Transverse colon (tissue), 4 donors: ENCODE measurements around the gene LYZ. TPM values are rescaled to one million over a fixed set of nuclear protein-coding genes. Genes with fewer than 3 reads are reported as not detected.

ENCODE experiments used
- DNase-seq: peaks from one replicate; pipeline ENCODE4 v3.0.0-alpha.2; 2019
- H3K27ac ChIP-seq, 4 donors: fragments of 200-600 bp; sonication (generic); 2 replicates each; pipeline ENCODE4 v1.5.1; 2016 to 2018; ENCODE audit warnings: inconsistent platforms in 4 of 4
- H3K27me3 ChIP-seq: fragments of 200-600 bp; sonication (generic); 2 replicates; pipeline ENCODE4 v1.5.1; 2017; ENCODE audit warnings: inconsistent platforms
- H3K36me3 ChIP-seq, 4 donors: fragments of 200-600 bp; sonication (generic); 2 replicates each; pipeline ENCODE4 v1.5.1; 2017 to 2019; ENCODE audit warnings: inconsistent platforms in 4 of 4
- H3K4me1 ChIP-seq, 4 donors: fragments of 200-600 bp; sonication (generic); 2 replicates each; pipeline ENCODE4 v1.5.1; 2017 to 2020; ENCODE audit warnings: inconsistent platforms in 4 of 4
- H3K4me3 ChIP-seq, 4 donors: fragments of 200-600 bp; sonication (generic); 1 replicate in 1 of 4; 2 replicates in 3 of 4; pipeline versions ENCODE4 v1.5.1 to v1.6.1; 2017 to 2019; ENCODE audit warnings: inconsistent platforms in 4 of 4
- H3K9me3 ChIP-seq, 2 donors: fragments of 200-600 bp; sonication (generic); 2 replicates each; pipeline ENCODE4 v1.5.1; 2017 to 2019; ENCODE audit warnings: inconsistent platforms in 2 of 2
- EP300 ChIP-seq: sonication (generic); formaldehyde crosslinking; IDR thresholded peaks from one replicate; pipeline ENCODE4 v1.6.1; 2017; ENCODE audit warnings: antibody characterized with exemption, low read depth
- POLR2A ChIP-seq: fragments of 450-650 bp; IDR thresholded peaks from one replicate; pipeline ENCODE4 v1.6.1; 2016; ENCODE audit warnings: antibody characterized with exemption, mild to moderate bottlenecking, moderate library complexity
- POLR2AphosphoS5 ChIP-seq, 3 donors: sonication (generic); formaldehyde crosslinking; IDR thresholded peaks; one replicate each; pipeline ENCODE4 v1.6.1; 2016; ENCODE audit warnings: antibody characterized with exemption in 3 of 3
- WGBS, 2 donors: methylation state at CpG; one replicate each; pipeline ENCODE4 v1.1.5; 2018; ENCODE audit warnings: low coverage in 1 of 2; 5-methylcytosine and 5-hydroxymethylcytosine counted together
- in situ Hi-C, 4 donors: fragments of 200-750 bp; cut with MboI; loops; one replicate each; pipeline versions ENCODE4 v1.15.0 to v1.15.1; 2017; ENCODE audit warnings: low sequenced_read_pairs in 3 of 4, low pct_ligation_motif_present in 1 of 4, low pct_unique_long_range_greater_than_20kb in 1 of 4
- intact Hi-C: fragments of 100-400 bp; cut with DNase I; formaldehyde crosslinking; loops from one replicate; pipeline ENCODE4 v1.15.1; 2023; ENCODE audit warnings: low total_unique reads
- total RNA-seq, 4 donors: library from RNA; depleted of rRNA; stranded (reverse); fragments of >200 nt; gene quantifications; one replicate each; pipeline ENCODE4 v1.1.0, GENCODE V29; 2016
- TF ChIP-seq, protein P1 (sequence below), 5 experiments: fragments of 200-600 bp in 3 of 5; fragments of 450-650 bp in 2 of 5; sonication (generic) in 3 of 5; IDR thresholded peaks; 1 replicate in 2 of 5; 2 replicates in 3 of 5; pipeline ENCODE4 v1.5.1; 2016 to 2017; ENCODE audit warnings: antibody characterized with exemption in 5 of 5, inconsistent platforms in 3 of 5, mild to moderate bottlenecking in 2 of 5, moderate library complexity in 1 of 5

LYZ gene
- total RNA-seq, 4 donors from 2014 or later = 2.0 to 43.0 (median 25.3) TPM

DNA sequence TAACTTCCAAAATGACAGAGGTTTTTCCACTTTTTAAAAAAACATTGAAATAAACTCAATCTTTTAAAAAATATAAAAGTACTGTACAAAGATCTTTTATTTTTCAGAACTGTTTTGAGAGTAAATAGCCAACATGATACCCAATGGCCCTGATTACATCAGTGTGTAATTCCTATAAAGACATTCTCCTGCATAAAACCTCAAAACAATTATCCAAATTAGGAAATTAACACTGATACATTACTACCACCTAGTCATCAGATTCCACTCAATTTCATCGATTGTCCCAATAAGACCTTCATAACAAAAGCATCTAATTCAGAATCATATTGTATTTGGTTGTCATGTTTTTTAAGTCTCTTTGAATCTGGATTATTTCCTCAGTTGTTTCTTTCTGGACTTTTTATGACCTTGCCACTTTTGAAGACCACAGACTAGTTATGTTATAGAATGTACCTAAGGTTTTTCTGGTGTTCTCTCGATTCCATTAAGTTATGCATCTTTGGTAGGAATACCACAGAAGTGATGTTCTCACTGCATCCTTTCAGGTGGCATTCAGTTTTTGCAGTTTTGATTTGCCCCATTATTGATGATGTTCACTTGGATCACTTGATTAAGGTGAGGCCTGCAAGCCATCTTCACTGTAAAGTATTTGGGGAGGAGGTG, 7.3 kb downstream of the LYZ start:
- TF ChIP-seq POLR2AphosphoS5 (IDR thresholded peaks at IDR 0.05) (no peak), POLR2A (no peak), EP300 (no peak)
- TF ChIP-seq, protein P1, sequence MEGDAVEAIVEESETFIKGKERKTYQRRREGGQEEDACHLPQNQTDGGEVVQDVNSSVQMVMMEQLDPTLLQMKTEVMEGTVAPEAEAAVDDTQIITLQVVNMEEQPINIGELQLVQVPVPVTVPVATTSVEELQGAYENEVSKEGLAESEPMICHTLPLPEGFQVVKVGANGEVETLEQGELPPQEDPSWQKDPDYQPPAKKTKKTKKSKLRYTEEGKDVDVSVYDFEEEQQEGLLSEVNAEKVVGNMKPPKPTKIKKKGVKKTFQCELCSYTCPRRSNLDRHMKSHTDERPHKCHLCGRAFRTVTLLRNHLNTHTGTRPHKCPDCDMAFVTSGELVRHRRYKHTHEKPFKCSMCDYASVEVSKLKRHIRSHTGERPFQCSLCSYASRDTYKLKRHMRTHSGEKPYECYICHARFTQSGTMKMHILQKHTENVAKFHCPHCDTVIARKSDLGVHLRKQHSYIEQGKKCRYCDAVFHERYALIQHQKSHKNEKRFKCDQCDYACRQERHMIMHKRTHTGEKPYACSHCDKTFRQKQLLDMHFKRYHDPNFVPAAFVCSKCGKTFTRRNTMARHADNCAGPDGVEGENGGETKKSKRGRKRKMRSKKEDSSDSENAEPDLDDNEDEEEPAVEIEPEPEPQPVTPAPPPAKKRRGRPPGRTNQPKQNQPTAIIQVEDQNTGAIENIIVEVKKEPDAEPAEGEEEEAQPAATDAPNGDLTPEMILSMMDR (IDR thresholded peaks at IDR 0.05) = no peak
- DNase-seq = no peak
- in situ Hi-C loops = loop anchor here in 1 of 4 donors (10.0 to 25.0 kb wide), 2 partner anchors 207 to 279 kb away; no protein-coding TSS in a partner anchor
- Histone ChIP-seq H3K9me3 (no peaks in the 10 kb centered on the region), H3K4me1 (peaks cover 2 to 20% (median 10%) of the 10 kb centered on the region in 4 donors), H3K27ac (no peak overlapping the region), H3K36me3 (no peaks in the 10 kb centered on the region), H3K4me3 (no peak overlapping the region), H3K27me3 (no peaks in the 10 kb centered on the region)
- 82 to 90% methylated on average over 2 of the region's 2 CpGs for WGBS, 2 donors
- intact Hi-C loops = loop anchor here (5.0 to 10.0 kb wide), 2 partner anchors 229 to 282 kb away; partner anchors contain the start of gene CCT2

DNA sequence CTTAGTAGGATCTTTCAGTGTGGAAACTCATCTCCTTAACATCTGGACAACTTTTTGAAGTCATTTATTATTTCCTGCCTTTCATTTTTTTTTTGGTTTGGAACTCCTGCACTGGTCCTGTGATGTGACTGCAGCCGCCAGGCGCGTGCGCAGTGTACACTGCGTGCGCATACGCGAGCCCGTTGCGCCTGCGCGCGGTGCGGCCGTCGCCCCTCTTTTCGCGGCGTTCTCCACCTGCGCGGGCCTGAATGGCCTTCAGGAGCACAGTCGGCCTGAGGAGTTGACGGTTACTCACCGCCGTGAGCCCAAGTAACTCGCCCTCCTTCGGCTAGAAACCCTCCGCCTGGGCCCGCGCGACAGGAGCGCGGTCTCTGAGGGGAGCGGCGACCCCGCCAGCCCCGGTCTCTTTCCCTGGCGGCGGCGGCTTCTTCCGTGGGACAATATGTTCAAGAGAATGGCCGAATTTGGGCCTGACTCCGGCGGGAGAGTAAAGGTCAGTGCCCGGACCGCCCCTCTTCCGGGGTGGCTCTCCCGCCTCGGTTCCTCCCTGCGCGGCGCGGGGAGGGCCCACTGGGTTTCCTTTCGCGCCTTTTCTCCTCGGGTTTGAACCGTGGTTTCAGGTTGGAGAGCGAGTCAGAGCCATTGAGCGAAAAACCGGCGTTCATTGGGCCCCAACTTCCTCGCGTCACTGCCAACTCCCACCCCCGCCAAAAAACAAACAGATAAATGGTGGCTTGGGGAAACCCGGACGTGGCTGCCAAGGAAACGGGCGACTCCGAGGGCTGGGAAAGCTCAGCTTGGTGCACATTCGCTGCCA, 11.6 kb downstream of the LYZ start, which contains the start of gene YEATS4:
Gene YEATS4 (plus strand): TSS at position 213 of the 817 bp plus-strand sequence. CDS start 230 bp downstream, at position 443.
- peak within 1 kb of the TSS; percentile 73 to 93 (median 87) for H3K4me3 ChIP-seq
- H3K36me3 ChIP-seq = no peaks in the 10 kb centered on the region
- DNase-seq = peak; percentile 88
- 1% methylated on average over 49 of the region's 70 CpGs; no CpG with 5 or more reads in 1 of the 2 donors for WGBS, 2 donors
- in situ Hi-C loops (loop anchor here in 1 of 4 donors (10.0 to 25.0 kb wide), 2 partner anchors 203 to 275 kb away; no protein-coding TSS in a partner anchor), intact Hi-C loops (loop anchor here (5.0 to 10.0 kb wide), 2 partner anchors 225 to 278 kb away; partner anchors contain the start of gene CCT2)
- no peaks in the 10 kb centered on the region for H3K27me3 ChIP-seq
- H3K9me3 ChIP-seq = no peaks in the 10 kb centered on the region
- H3K27ac ChIP-seq = peak within 1 kb of the TSS; percentile 97 to 99 (median 98)
- peaks cover 4 to 25% (median 14%) of the 10 kb centered on the region in 4 donors for H3K4me1 ChIP-seq
- TF ChIP-seq POLR2A (peak; percentile 78), POLR2AphosphoS5 (IDR thresholded peaks at IDR 0.05) (peak; percentile 58 to 80 (median 64)), EP300 (no peak)
- TF ChIP-seq, protein P1 (IDR thresholded peaks at IDR 0.05) = peak in 2 of 5 experiments; percentile 6 to 20

DNA sequence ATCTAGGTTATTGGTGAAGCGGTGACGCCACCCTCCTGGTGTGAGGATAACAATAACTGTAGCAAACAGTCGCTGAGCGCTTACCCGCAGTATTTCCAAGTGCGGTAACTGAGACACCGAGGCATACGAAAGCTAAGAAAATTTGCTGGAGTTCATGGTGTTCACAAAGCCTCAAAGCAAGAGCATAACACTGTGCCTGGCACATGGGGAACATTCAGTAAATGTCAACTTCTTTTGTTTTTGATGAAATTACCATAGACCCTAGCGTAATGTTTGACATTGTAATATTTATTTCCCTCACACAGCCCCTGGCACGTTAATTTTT, 12.1 kb downstream of the LYZ start:
- Histone ChIP-seq H3K4me1 (peaks cover 4 to 25% (median 14%) of the 10 kb centered on the region in 4 donors), H3K36me3 (peaks cover 0 to under 1% (median 0%) of the 10 kb centered on the region in 4 donors), H3K27me3 (no peaks in the 10 kb centered on the region), H3K9me3 (no peaks in the 10 kb centered on the region), H3K4me3 (peak overlapping the region; percentile 73 to 93 (median 87)), H3K27ac (peak overlapping the region; percentile 97 to 99 (median 98))
- WGBS, 2 donors = 7 to 30% methylated on average over 2 to 10 of the region's 10 CpGs
- TF ChIP-seq, protein P1 (IDR thresholded peaks at IDR 0.05) = no peak
- intact Hi-C loops (no loop called here), in situ Hi-C loops (loop anchor here in 1 of 4 donors (25.0 kb wide), 1 partner anchor 202 kb away; no protein-coding TSS in a partner anchor)
- no peak for DNase-seq

DNA sequence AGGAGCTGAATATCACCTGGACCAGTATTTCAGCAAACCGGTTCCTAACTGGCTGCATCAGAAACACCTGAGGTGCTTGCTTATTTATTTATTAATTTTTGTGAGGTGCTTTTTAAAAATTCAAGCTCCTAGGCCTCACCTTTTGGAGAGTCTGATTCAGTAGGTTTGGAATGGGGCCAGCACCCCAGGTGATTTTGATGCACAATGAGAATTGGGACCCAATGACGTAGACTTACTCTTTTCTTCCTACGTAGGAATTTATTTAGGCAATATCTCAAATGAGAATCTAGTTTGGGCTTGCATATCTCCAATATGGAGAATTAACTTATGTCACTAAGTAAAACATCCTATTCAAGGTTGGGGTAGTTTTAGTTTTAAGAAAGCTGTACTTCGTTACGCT, 18.6 kb downstream of the LYZ start:
- Histone ChIP-seq H3K36me3 (peaks cover 0 to 44% (median 21%) of the 10 kb centered on the region in 4 donors), H3K27ac (no peak overlapping the region), H3K27me3 (no peaks in the 10 kb centered on the region), H3K9me3 (no peaks in the 10 kb centered on the region), H3K4me3 (no peak overlapping the region), H3K4me1 (no peaks in the 10 kb centered on the region)
- TF ChIP-seq POLR2AphosphoS5 (IDR thresholded peaks at IDR 0.05) = no peak
- TF ChIP-seq, protein P1 (IDR thresholded peaks at IDR 0.05) = no peak
- no peak for TF ChIP-seq EP300
- TF ChIP-seq POLR2A = no peak
- intact Hi-C loops = no loop called here
- WGBS, 2 donors = 96 to 97% methylated on average over 5 of the region's 5 CpGs
- in situ Hi-C loops = loop anchor here in 1 of 4 donors (25.0 kb wide), 1 partner anchor 196 kb away; no protein-coding TSS in a partner anchor
- no peak for DNase-seq
